Fibroblast of lung (primary cell): ENCODE measurements around the gene DUSP14. TPM values are rescaled to one million over a fixed set of nuclear protein-coding genes. Genes with fewer than 3 reads are reported as not detected.
"Not testable (repeated sequence)": the region's sequence is repeated elsewhere in the genome, so short reads cannot be mapped to it uniquely, and the experiment has no call there.

Source experiments
- DNase-seq, 2 donors: peaks; one replicate each; pipeline versions ENCODE4 v3.0.0 to v3.0.0-alpha.2; 2010; ENCODE audit warnings: low read depth in 2 of 2
- H2AFZ ChIP-seq: 2 replicates; pipeline ENCODE4 v1.5.1; 2012; ENCODE audit warnings: low read length, control low read depth, inconsistent platforms
- H3K27ac ChIP-seq: 2 replicates; pipeline ENCODE4 v1.5.1; 2011; ENCODE audit warnings: low read length, control low read depth; ENCODE audit not compliant: insufficient read depth
- H3K27me3 ChIP-seq: 2 replicates; pipeline ENCODE4 v1.5.1; 2011; ENCODE audit warnings: mild to moderate bottlenecking, low read length; ENCODE audit not compliant: control insufficient read depth, insufficient read depth
- H3K36me3 ChIP-seq: 2 replicates; pipeline ENCODE4 v1.5.1; 2011; ENCODE audit warnings: low read length; ENCODE audit not compliant: control insufficient read depth, insufficient read depth
- H3K4me1 ChIP-seq: 2 replicates; pipeline ENCODE4 v1.5.1; 2011; ENCODE audit warnings: low read length; ENCODE audit not compliant: control insufficient read depth, insufficient read depth; ENCODE audit errors: extremely low read depth
- H3K4me2 ChIP-seq: 2 replicates; pipeline ENCODE4 v1.5.1; 2011; ENCODE audit warnings: low read length, control low read depth; ENCODE audit not compliant: insufficient read depth; ENCODE audit errors: extremely low read depth
- H3K4me3 ChIP-seq, 4 experiments: fragments of 200-600 bp in 1 of 4; sonication (generic) in 1 of 4; replicated peaks in 1 of 4; 2 replicates each; pipeline ENCODE4 v1.5.1; 2011 to 2016; ENCODE audit warnings: low read length in 4 of 4, low read depth in 3 of 4, mild to moderate bottlenecking in 3 of 4, control low read depth in 2 of 4, inconsistent platforms in 1 of 4, mixed read lengths in 1 of 4; ENCODE audit not compliant: insufficient read depth in 1 of 4; ENCODE audit errors: control extremely low read depth in 1 of 4
- H3K79me2 ChIP-seq: 2 replicates; pipeline ENCODE4 v1.5.1; 2012; ENCODE audit warnings: mild to moderate bottlenecking, low read length, inconsistent platforms; ENCODE audit not compliant: control insufficient read depth, insufficient read depth
- H3K9ac ChIP-seq: 2 replicates; pipeline ENCODE4 v1.5.1; 2011; ENCODE audit warnings: mild to moderate bottlenecking, low read length, control low read depth; ENCODE audit not compliant: insufficient read depth
- H3K9me3 ChIP-seq: 2 replicates; pipeline ENCODE4 v1.5.1; 2012; ENCODE audit warnings: low read depth, low read length; ENCODE audit not compliant: control insufficient read depth, insufficient read depth
- H4K20me1 ChIP-seq: 2 replicates; pipeline ENCODE4 v1.5.1; 2011; ENCODE audit warnings: low read length; ENCODE audit not compliant: control insufficient read depth, insufficient read depth; ENCODE audit errors: extremely low read depth
- EZH2 ChIP-seq: IDR thresholded peaks from 2 replicates; pipeline ENCODE4 v1.5.1; 2012; ENCODE audit warnings: low read length, control low read depth, mild to moderate bottlenecking; ENCODE audit errors: missing control alignments
- polyA plus RNA-seq, 2 donors: library from polyadenylated mRNA; depleted of rRNA in 1 of 2; stranded (reverse) in 1 of 2; unstranded in 1 of 2; fragments of >200 nt; gene quantifications; 2 replicates each; pipeline ENCODE4 v1.2.1, GENCODE V29; 2011 to 2012; ENCODE audit warnings: missing spikeins in 1 of 2
- total RNA-seq: library from RNA; depleted of rRNA; stranded (reverse); fragments of >200 nt; gene quantifications from 2 replicates; pipeline ENCODE4 v1.2.1, GENCODE V29; 2014
- TF ChIP-seq, protein P1 (sequence below), 2 donors: IDR thresholded peaks in 1 of 2; conservative IDR thresholded peaks in 1 of 2; 1 replicate in 1 of 2; 2 replicates in 1 of 2; pipeline ENCODE4 v1.5.1; 2011 to 2012; ENCODE audit warnings: low read length in 2 of 2, control low read depth in 1 of 2, inconsistent platforms in 1 of 2, low read depth in 1 of 2, mild to moderate bottlenecking in 1 of 2

DUSP14 gene
- total and polyA plus RNA-seq, 2 donors (not counting 1 experiment from before 2014, with no cell fraction given), result 121 to 161 TPM

DNA sequence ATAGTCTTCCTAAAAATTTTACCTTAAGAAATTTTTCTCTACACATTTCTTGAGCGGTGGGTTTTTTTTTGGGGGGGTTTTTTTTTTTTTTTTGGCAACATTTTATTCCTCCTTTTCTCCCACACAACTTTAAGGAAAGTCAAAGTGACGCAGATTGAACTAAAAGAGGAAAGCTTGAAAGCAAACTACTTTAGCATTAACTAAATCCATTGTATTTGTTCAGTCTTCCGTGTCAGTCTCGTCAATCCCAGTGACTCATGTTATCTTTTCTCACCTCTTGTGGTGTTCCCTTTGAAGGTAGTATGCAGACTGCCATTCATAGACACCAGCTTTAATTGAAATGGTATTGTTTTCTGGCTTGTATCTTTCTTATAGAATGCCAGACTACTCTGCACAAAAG, 43.7 kb upstream of the DUSP14 start:
- H3K4me2 ChIP-seq, result no peak overlapping the region
- H4K20me1 ChIP-seq, result no peaks in the 10 kb centered on the region
- no peaks in the 10 kb centered on the region for H3K9me3 ChIP-seq
- no peaks in the 10 kb centered on the region for H3K79me2 ChIP-seq
- H3K36me3 ChIP-seq, result peaks cover 2% of the 10 kb centered on the region
- no peak overlapping the region for H3K4me3 ChIP-seq
- TF ChIP-seq, protein P1, sequence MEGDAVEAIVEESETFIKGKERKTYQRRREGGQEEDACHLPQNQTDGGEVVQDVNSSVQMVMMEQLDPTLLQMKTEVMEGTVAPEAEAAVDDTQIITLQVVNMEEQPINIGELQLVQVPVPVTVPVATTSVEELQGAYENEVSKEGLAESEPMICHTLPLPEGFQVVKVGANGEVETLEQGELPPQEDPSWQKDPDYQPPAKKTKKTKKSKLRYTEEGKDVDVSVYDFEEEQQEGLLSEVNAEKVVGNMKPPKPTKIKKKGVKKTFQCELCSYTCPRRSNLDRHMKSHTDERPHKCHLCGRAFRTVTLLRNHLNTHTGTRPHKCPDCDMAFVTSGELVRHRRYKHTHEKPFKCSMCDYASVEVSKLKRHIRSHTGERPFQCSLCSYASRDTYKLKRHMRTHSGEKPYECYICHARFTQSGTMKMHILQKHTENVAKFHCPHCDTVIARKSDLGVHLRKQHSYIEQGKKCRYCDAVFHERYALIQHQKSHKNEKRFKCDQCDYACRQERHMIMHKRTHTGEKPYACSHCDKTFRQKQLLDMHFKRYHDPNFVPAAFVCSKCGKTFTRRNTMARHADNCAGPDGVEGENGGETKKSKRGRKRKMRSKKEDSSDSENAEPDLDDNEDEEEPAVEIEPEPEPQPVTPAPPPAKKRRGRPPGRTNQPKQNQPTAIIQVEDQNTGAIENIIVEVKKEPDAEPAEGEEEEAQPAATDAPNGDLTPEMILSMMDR (conservative IDR thresholded peaks at IDR 0.05 in 1 of 2, IDR thresholded peaks at IDR 0.05 in 1 of 2; ENCODE audit: low read depth in 1 of 2, low read length in 2 of 2), result no peak
- no peak for TF ChIP-seq EZH2
- no peaks in the 10 kb centered on the region for H3K27me3 ChIP-seq
- H3K27ac ChIP-seq, result no peak overlapping the region
- peak in 1 of 2 donors; percentile 88 for DNase-seq
- H3K9ac ChIP-seq, result no peak overlapping the region
- H3K4me1 ChIP-seq, result peaks cover 8% of the 10 kb centered on the region
- no peak overlapping the region for H2AFZ ChIP-seq

DNA sequence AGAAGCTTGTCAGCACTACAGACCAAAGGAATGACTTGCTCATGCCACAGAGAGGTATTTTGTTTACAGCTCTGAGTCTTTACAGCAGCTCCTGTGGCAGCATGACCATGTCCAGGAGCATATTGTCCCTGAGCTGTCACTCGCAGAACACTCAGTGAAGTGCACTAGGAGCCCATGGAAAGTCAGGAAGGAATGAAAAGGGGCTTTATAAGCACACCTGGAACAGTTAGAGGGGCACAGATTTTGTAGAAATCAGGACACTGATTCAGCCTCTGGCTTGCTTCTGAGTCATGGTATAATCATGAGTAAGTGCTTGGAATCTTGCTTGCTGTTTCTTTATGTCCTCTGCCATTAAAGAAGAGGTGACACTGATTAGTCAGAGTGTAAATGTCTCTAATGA, 42.0 kb upstream of the DUSP14 start:
- no peaks in the 10 kb centered on the region for H3K9me3 ChIP-seq
- no peak overlapping the region for H3K4me3 ChIP-seq
- H3K36me3 ChIP-seq, result peaks cover 2% of the 10 kb centered on the region
- no peaks in the 10 kb centered on the region for H4K20me1 ChIP-seq
- DNase-seq, result peak; percentile 29 to 63
- H3K27me3 ChIP-seq, result no peaks in the 10 kb centered on the region
- peak overlapping the region; percentile 75 for H3K4me2 ChIP-seq
- H3K79me2 ChIP-seq, result no peaks in the 10 kb centered on the region
- TF ChIP-seq, protein P1 (conservative IDR thresholded peaks at IDR 0.05 in 1 of 2, IDR thresholded peaks at IDR 0.05 in 1 of 2; ENCODE audit: low read depth in 1 of 2, low read length in 2 of 2), result no peak
- no peak for TF ChIP-seq EZH2
- H3K4me1 ChIP-seq, result peaks cover 8% of the 10 kb centered on the region
- H2AFZ ChIP-seq, result no peak overlapping the region
- H3K9ac ChIP-seq, result no peak overlapping the region
- peak overlapping the region; percentile 36 for H3K27ac ChIP-seq

DNA sequence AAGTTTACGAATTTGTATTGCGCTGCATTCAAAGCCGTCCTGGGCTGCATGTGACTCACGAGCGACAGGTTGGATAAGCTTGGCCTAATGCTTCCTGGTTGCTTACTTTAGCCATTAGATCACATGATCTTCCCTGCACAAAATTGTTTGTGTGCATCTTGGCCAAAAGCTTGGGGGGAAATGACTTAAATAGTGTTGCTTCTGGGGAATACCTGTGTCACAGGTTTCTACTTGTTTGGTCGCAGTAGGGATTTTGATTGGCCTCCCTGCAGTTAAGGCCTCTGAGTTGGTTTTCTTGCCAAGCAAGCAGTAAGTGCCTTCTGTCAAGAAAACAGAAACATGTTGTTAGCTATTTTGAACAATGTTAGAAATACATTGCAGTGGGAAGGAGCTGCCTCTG, 39.6 kb upstream of the DUSP14 start:
- Histone ChIP-seq H3K4me2 (no peak overlapping the region), H4K20me1 (no peaks in the 10 kb centered on the region), H3K27ac (no peak overlapping the region), H3K9me3 (no peaks in the 10 kb centered on the region), H3K27me3 (no peaks in the 10 kb centered on the region), H3K36me3 (peaks cover 2% of the 10 kb centered on the region), H3K4me3 (no peak overlapping the region), H3K9ac (no peak overlapping the region), H3K79me2 (no peaks in the 10 kb centered on the region), H3K4me1 (peaks cover 8% of the 10 kb centered on the region), H2AFZ (no peak overlapping the region)
- DNase-seq, result no peak
- no peak for TF ChIP-seq EZH2
- TF ChIP-seq, protein P1 (conservative IDR thresholded peaks at IDR 0.05 in 1 of 2, IDR thresholded peaks at IDR 0.05 in 1 of 2; ENCODE audit: low read depth in 1 of 2, low read length in 2 of 2), result no peak

DNA sequence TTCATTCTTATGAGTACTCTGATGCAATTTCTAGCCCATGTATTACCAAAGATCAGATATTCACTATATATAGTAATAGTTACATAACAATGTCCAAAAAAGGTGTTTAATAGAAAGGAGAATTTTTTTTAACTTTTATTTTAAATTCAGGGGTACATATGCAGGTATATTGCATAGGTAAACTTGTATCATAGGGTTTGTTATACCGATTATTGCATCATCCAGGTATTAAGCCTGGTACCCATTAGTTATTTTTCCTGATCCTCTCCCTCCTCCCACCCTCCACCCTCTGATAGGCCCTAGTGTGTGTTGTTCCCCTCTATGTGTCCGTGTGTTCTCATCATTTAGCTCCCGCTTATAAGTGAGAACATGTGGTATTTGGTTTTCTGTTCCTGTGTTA, 31.9 kb upstream of the DUSP14 start:
- not testable (repeated sequence) for H4K20me1 ChIP-seq, H3K9ac ChIP-seq, H3K9me3 ChIP-seq, H3K4me3 ChIP-seq, H3K27ac ChIP-seq, H3K36me3 ChIP-seq, H3K4me1 ChIP-seq, H2AFZ ChIP-seq, H3K4me2 ChIP-seq, H3K27me3 ChIP-seq, DNase-seq, H3K79me2 ChIP-seq
